ENCODE results near the gene EFL1. TPM values are rescaled to one million over a fixed set of nuclear protein-coding genes. Genes with fewer than 3 reads are reported as not detected.
A peak's percentile ranks its signal among the peaks of the same experiment; 100 is the strongest.

The EFL1 gene
- total RNA-seq, 4 donors from 2014 or later = 15.8 to 19.5 (median 16.4) TPM

- no peaks in the 10 kb centered on the region for H3K27me3 ChIP-seq
- H3K4me1 ChIP-seq = peaks cover 0 to 33% (median 5%) of the 10 kb centered on the region in 3 donors
- peaks cover 0 to 24% (median 0%) of the 10 kb centered on the region in 3 donors for H3K36me3 ChIP-seq
- H3K9me3 ChIP-seq = no peaks in the 10 kb centered on the region
- no peak overlapping the region for H3K27ac ChIP-seq
- no peak for DNase-seq
- intact Hi-C loops (cut with DNase I) = no loop called here
- H3K4me3 ChIP-seq = no peak overlapping the region
- 85 to 87% methylated on average over 3 of the region's 3 CpGs for WGBS, 2 donors
- no peak for TF ChIP-seq POLR2A (IDR thresholded peaks at IDR 0.05)
- TF ChIP-seq, protein P1, sequence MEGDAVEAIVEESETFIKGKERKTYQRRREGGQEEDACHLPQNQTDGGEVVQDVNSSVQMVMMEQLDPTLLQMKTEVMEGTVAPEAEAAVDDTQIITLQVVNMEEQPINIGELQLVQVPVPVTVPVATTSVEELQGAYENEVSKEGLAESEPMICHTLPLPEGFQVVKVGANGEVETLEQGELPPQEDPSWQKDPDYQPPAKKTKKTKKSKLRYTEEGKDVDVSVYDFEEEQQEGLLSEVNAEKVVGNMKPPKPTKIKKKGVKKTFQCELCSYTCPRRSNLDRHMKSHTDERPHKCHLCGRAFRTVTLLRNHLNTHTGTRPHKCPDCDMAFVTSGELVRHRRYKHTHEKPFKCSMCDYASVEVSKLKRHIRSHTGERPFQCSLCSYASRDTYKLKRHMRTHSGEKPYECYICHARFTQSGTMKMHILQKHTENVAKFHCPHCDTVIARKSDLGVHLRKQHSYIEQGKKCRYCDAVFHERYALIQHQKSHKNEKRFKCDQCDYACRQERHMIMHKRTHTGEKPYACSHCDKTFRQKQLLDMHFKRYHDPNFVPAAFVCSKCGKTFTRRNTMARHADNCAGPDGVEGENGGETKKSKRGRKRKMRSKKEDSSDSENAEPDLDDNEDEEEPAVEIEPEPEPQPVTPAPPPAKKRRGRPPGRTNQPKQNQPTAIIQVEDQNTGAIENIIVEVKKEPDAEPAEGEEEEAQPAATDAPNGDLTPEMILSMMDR (IDR thresholded peaks at IDR 0.05) = no peak
Measured at GRCh38 chr15:82126346-82126745, 136.2 kb downstream of the EFL1 start.

- Histone ChIP-seq H3K4me1 (peaks cover 0 to 25% (median 5%) of the 10 kb centered on the region in 3 donors), H3K27me3 (no peaks in the 10 kb centered on the region), H3K9me3 (no peaks in the 10 kb centered on the region), H3K36me3 (peaks cover 0 to 12% (median 0%) of the 10 kb centered on the region in 3 donors), H3K4me3 (no peak overlapping the region), H3K27ac (no peak overlapping the region)
- intact Hi-C loops (cut with DNase I) = no loop called here
- DNase-seq = no peak
- TF ChIP-seq, protein P1 (IDR thresholded peaks at IDR 0.05) = no peak
- no peak for TF ChIP-seq POLR2A (IDR thresholded peaks at IDR 0.05)
- WGBS, 2 donors = 83 to 100% methylated on average over 5 to 8 of the region's 9 CpGs
Measured at GRCh38 chr15:82124331-82125263, 137.9 kb downstream of the EFL1 start.

DNA sequence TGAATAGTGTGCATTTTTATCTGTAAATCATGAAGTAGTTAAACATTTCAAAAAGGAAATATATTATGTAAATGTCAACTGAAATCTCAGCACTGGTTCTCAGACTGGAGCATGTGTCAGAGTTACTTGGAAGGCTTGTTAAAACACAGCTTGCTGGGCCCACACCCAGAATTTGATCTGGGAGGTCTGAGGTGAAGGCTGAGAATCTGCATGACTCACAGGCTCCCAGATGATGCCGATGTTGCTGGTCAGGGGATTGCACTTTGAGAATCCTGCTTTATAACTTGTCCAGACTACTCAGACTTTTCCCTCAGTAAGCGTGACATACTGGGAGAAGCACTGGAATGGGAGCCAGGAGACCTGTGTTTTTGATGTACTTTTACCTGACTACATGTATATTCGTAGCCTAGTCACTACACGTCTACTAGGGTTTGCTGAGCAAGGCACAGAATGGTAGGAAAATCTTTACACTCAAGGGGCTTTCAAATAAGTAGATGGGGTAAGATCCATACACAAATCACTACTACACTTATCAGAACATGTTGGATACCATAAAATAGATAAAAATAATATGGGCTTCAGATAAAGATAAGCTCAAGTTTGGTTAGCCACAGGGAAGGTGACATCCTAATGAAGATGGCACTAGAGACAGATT, 139.7 kb downstream of the EFL1 start:
- Histone ChIP-seq H3K4me1 (peaks cover 0 to 22% (median 5%) of the 10 kb centered on the region in 3 donors), H3K36me3 (peaks cover 0 to 8% (median 0%) of the 10 kb centered on the region in 3 donors), H3K4me3 (no peak overlapping the region), H3K27me3 (no peaks in the 10 kb centered on the region), H3K9me3 (no peaks in the 10 kb centered on the region), H3K27ac (peak overlapping the region in 3 of 4 donors; percentile 39 to 69 (median 59))
- intact Hi-C loops (cut with DNase I) = no loop called here
- 22 to 68% methylated on average over 4 of the region's 4 CpGs for WGBS, 2 donors
- DNase-seq = no peak
- TF ChIP-seq POLR2A (IDR thresholded peaks at IDR 0.05) = no peak
- TF ChIP-seq, protein P1 (IDR thresholded peaks at IDR 0.05) = no peak

DNA sequence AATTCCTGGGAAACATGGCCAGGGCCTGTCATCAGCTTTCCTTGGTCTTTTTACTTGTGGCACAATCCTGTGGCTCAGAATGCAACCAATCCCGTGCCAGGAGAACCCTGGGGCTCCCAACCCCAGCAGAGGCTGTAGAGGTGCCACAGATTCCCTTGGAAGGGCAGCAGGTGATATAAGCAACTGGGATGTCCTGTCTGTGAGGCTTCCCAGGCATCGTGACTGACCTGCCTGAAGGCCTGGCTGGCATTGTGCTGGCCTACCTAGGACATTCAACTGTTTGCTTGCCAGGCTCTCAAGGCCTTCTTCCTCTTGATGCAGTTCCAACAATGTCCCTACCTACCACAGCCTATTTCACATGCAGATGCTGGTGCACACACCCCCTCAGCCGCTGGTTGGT, 144.5 kb downstream of the EFL1 start:
- 65 to 89% methylated on average over 3 of the region's 3 CpGs for whole genome bisulfite sequencing, 2 donors
- intact Hi-C loops (cut with DNase I) = no loop called here

More for the DNA sequence above, 144.5 kb downstream of the EFL1 start:
- DNase-seq = no peak
- Histone ChIP-seq H3K4me3 (no peak overlapping the region), H3K36me3 (no peaks in the 10 kb centered on the region), H3K4me1 (peaks cover 0 to 30% (median 8%) of the 10 kb centered on the region in 3 donors), H3K27ac (no peak overlapping the region), H3K27me3 (no peaks in the 10 kb centered on the region), H3K9me3 (no peaks in the 10 kb centered on the region)
- TF ChIP-seq POLR2A (IDR thresholded peaks at IDR 0.05) = no peak
- TF ChIP-seq, protein P1 (IDR thresholded peaks at IDR 0.05) = no peak
